Measurements from ENCODE around the gene CENPB. TPM values are rescaled to one million over a fixed set of nuclear protein-coding genes. Genes with fewer than 3 reads are reported as not detected.

CENPB gene
- total and polyA plus RNA-seq, 8 donors, result 24.5 to 130 (median 69.2) TPM

DNA sequence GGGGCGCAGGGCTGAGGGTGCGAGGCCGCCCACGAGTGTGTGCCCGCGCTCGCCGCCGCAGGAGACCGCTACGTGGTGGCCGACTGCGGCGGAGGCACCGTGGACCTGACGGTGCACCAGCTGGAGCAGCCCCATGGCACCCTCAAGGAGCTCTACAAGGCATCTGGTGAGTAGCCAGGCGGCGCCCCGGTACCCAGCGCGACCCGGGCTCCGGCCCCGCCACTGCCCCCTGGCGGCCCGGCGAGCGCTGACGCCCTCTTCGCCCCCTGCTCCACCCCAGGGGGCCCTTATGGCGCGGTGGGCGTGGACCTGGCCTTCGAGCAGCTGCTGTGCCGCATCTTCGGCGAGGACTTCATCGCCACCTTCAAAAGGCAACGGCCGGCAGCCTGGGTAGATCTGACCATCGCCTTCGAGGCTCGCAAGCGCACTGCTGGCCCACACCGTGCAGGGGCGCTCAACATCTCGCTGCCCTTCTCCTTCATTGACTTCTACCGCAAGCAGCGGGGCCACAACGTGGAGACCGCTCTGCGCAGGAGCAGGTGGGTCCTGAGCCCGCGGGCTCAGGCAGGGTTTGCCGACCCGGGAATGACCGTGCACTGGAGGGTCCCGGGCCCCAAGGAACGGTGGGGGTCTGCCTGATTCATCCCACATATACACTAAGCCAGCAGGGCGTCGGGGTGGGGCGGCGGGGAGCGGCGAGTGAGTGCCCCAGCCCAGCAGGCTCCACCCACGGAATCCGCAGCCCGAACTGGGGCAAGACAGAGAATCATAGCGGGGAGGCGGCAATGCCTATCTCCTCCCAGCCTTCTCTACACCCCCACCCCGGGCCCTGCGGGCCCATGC, 36.6 kb downstream of the CENPB start:
- H3K9me3 ChIP-seq, result no peaks in the 10 kb centered on the region
- no peak overlapping the region for H3K27ac ChIP-seq
- peak overlapping the region in 1 of 4 donors; percentile 13 for H3K4me3 ChIP-seq
- intact Hi-C loops (cut with DNase I; ENCODE audit: low total_unique reads), result loop anchor here (10.0 kb wide), 1 partner anchor 105 kb away; no protein-coding TSS in a partner anchor
- 30 to 77% (median 37%) methylated on average over 22 to 72 of the region's 72 CpGs for WGBS, 5 donors
- DNase-seq, result peak; percentile 39 to 75
- H3K27me3 ChIP-seq, result peaks cover 0 to 30% (median 13%) of the 10 kb centered on the region in 3 donors
- TF ChIP-seq EP300 (IDR thresholded peaks at IDR 0.05) (no peak), POLR2A (IDR thresholded peaks at IDR 0.05) (no peak), CTCF (IDR thresholded peaks at IDR 0.05) (peak in 5 of 7 experiments; percentile 25 to 60 (median 53)), POLR2AphosphoS5 (IDR thresholded peaks at IDR 0.05) (no peak)
- H3K36me3 ChIP-seq, result peaks cover 2 to 39% (median 24%) of the 10 kb centered on the region in 4 donors
- peaks cover 17 to 49% (median 34%) of the 10 kb centered on the region in 4 donors for H3K4me1 ChIP-seq

DNA sequence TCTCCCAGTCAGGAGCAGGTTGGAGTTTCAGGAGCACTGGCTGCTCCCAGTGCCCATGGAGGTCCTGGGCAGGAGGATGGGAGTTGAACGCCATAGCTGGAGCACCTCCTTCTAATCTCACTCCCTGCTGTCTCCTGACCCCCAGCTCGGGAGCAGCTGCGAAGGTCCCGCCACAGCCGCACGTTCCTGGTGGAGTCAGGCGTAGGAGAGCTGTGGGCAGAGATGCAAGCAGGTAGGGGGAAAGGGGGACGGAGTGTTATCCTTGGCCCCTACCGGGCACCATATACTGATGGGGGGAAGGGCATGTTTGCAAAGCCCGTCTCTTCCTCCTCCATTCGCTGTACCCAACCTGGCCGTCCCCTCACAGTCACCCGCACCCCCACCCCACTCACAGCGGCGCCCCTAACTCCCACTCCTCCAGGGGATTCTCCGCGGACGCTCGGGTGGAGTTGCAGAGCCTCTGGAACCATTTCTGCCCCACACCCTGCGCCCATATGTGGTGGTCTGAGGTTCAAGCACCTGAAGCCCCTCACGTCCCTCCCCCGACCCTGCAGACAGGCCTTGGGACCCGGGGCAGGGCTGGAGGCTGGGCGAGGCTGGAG, 37.4 kb downstream of the CENPB start:
- intact Hi-C loops (cut with DNase I; ENCODE audit: low total_unique reads), result no loop called here
- Histone ChIP-seq H3K36me3 (peaks cover 0 to 32% (median 21%) of the 10 kb centered on the region in 4 donors), H3K4me3 (no peak overlapping the region), H3K27me3 (peaks cover 0 to 30% (median 13%) of the 10 kb centered on the region in 3 donors), H3K4me1 (peaks cover 19 to 53% (median 40%) of the 10 kb centered on the region in 4 donors), H3K9me3 (no peaks in the 10 kb centered on the region), H3K27ac (no peak overlapping the region)
- TF ChIP-seq EP300 (IDR thresholded peaks at IDR 0.05) (no peak), POLR2AphosphoS5 (IDR thresholded peaks at IDR 0.05) (no peak), POLR2A (IDR thresholded peaks at IDR 0.05) (no peak), CTCF (IDR thresholded peaks at IDR 0.05) (no peak)
- WGBS, 5 donors, result 57 to 80% (median 67%) methylated on average over 15 to 24 of the region's 24 CpGs
- DNase-seq, result peak in 1 of 2 donors; percentile 9

DNA sequence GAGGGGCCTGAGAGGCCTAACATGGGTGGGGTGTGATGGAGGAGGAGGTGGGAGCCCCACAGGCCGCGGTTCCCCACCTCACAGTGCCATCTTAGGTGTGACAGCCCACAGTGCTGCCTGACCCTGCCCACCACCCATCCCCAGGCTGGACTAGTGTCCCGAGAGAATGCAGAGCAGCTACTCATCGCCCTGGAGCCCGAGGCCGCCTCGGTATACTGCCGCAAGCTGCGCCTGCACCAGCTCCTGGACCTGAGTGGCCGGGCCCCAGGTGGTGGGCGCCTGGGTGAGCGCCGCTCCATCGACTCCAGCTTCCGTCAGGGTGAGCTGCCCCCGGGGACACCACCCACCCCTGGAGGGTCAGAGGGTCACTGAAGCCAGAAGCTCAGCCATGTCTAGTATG, 38.5 kb downstream of the CENPB start:
- peaks cover 19 to 43% (median 36%) of the 10 kb centered on the region in 4 donors for H3K4me1 ChIP-seq
- TF ChIP-seq POLR2A (IDR thresholded peaks at IDR 0.05) (no peak), POLR2AphosphoS5 (IDR thresholded peaks at IDR 0.05) (no peak), EP300 (IDR thresholded peaks at IDR 0.05) (no peak), CTCF (IDR thresholded peaks at IDR 0.05) (no peak)
- 92 to 98% (median 93%) methylated on average over 8 to 16 of the region's 16 CpGs for WGBS, 5 donors
- DNase-seq, result peak in 1 of 2 donors; percentile 7
- no peak overlapping the region for H3K27ac ChIP-seq
- no peaks in the 10 kb centered on the region for H3K9me3 ChIP-seq
- intact Hi-C loops (cut with DNase I; ENCODE audit: low total_unique reads), result no loop called here
- no peak overlapping the region for H3K4me3 ChIP-seq
- peaks cover 0 to 30% (median 13%) of the 10 kb centered on the region in 3 donors for H3K27me3 ChIP-seq
- H3K36me3 ChIP-seq, result peaks cover 0 to 25% (median 18%) of the 10 kb centered on the region in 4 donors

- Histone ChIP-seq H3K4me3 (no peak overlapping the region), H3K9me3 (no peaks in the 10 kb centered on the region), H3K36me3 (peaks cover 0 to 25% (median 18%) of the 10 kb centered on the region in 4 donors), H3K4me1 (peaks cover 19 to 37% (median 33%) of the 10 kb centered on the region in 4 donors), H3K27ac (no peak overlapping the region), H3K27me3 (peaks cover 0 to 30% (median 13%) of the 10 kb centered on the region in 3 donors)
- 63 to 90% (median 75%) methylated on average over 2 of the region's 2 CpGs for WGBS, 5 donors
- TF ChIP-seq POLR2AphosphoS5 (IDR thresholded peaks at IDR 0.05) (no peak), EP300 (IDR thresholded peaks at IDR 0.05) (no peak), POLR2A (IDR thresholded peaks at IDR 0.05) (no peak), CTCF (IDR thresholded peaks at IDR 0.05) (no peak)
- DNase-seq, result peak in 1 of 2 donors; percentile 2
- intact Hi-C loops (cut with DNase I; ENCODE audit: low total_unique reads), result no loop called here
Observed at GRCh38 chr20:3747471-3747870, 39.1 kb downstream of the CENPB start.
